C4-2B (cell line): Measurements from ENCODE around the gene TBC1D20.
A peak's percentile ranks its signal among the peaks of the same experiment; 100 is the strongest.

Experiments
- H3K27ac ChIP-seq: fragments of 450-650 bp; 2 replicates; pipeline ENCODE4 v1.5.1; 2017
- ZFX ChIP-seq: fragments of 450-650 bp; IDR thresholded peaks from 2 replicates; pipeline ENCODE4 v1.6.1; 2017
- TF ChIP-seq, protein P1 (sequence below): fragments of 450-650 bp; conservative IDR thresholded peaks from 2 replicates; pipeline ENCODE4 v1.5.1; 2017; ENCODE audit warnings: mild to moderate bottlenecking

TBC1D20 gene

DNA sequence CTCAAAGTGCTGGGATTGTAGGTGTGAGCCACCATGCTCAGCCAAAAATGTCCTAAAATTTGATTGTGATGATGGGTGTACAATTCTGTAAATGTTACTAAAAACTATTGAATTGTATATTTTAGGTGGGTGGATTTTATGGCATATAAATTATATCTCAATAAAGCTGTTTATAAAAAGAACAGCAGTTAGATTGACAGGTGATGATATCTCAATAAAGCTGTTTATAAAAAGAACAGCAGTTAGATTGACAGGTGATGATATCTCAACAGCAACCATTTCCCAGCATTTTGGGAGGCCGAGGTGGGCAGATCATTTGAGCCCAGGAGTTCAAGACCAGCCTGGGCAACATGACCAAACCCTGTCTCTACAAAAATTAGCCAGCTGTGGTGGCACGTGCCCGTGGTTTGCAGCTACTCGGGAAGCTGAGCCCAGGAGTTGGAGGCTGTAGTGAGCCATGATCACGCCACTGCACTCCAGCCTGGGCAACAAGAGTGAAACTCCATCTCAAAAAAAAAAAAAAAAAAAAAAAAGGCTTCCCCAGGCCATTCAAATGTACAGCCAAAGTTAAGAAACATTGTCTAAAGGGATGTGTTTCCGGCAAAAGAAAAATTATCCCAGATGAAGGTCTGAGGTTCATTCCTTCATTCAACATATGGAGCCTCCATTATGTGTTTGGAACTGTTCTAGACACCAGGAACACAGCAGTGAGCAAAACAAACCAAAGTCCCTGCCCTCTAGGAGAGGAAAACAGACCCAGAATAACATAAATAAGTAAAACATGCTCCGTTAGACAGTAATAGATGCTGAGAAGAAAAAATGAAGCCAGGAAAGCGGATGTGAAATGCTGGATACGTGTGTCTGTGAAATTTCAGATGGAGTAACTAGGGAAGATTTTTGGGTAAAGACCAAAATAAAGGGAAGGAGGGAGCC lies 55.9 kb downstream of the TBC1D20 start:
- H3K27ac ChIP-seq, result peak overlapping the region; percentile 97
- TF ChIP-seq, protein P1, sequence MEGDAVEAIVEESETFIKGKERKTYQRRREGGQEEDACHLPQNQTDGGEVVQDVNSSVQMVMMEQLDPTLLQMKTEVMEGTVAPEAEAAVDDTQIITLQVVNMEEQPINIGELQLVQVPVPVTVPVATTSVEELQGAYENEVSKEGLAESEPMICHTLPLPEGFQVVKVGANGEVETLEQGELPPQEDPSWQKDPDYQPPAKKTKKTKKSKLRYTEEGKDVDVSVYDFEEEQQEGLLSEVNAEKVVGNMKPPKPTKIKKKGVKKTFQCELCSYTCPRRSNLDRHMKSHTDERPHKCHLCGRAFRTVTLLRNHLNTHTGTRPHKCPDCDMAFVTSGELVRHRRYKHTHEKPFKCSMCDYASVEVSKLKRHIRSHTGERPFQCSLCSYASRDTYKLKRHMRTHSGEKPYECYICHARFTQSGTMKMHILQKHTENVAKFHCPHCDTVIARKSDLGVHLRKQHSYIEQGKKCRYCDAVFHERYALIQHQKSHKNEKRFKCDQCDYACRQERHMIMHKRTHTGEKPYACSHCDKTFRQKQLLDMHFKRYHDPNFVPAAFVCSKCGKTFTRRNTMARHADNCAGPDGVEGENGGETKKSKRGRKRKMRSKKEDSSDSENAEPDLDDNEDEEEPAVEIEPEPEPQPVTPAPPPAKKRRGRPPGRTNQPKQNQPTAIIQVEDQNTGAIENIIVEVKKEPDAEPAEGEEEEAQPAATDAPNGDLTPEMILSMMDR, result no peak
- no peak for TF ChIP-seq ZFX

DNA sequence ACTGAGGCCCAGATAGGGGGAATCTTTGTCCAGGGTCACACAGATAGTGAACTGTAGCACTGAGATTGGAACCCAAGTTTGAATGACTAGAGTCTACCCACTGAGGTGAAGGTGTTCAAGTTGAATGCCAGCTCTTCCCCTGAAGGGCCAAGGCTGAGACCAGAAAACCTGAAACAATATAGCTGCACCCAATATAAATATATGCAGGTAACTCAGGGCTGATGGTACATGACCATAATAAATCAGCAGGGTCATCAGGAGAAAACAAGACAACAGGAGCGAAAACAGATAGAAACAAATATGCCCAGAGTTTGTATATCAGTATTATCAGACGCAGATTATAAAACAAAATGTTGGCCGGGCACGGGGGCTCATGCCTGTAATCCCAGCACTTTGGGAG lies 58.2 kb downstream of the TBC1D20 start:
- no peak for TF ChIP-seq ZFX
- H3K27ac ChIP-seq, result no peak overlapping the region

DNA sequence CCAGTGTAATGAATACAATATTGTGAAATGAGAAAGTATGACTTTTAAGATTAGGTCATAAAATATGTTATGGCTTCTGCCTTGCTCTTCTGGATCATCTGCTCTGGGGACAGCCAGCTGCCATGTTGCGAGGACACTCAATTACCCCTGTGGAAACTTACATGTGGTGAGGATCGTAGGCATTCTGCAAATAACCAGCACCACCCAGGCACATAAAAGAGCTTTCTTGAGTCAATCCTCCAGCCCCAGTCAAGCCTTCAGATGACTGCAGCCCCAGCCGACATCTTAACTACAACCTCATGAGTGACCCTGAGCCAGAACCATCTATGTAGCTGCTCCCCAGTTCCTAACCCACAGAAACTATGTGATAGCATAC lies 58.8 kb downstream of the TBC1D20 start:
- TF ChIP-seq, protein P1, result no peak
- TF ChIP-seq ZFX, result no peak
- H3K27ac ChIP-seq, result no peak overlapping the region

DNA sequence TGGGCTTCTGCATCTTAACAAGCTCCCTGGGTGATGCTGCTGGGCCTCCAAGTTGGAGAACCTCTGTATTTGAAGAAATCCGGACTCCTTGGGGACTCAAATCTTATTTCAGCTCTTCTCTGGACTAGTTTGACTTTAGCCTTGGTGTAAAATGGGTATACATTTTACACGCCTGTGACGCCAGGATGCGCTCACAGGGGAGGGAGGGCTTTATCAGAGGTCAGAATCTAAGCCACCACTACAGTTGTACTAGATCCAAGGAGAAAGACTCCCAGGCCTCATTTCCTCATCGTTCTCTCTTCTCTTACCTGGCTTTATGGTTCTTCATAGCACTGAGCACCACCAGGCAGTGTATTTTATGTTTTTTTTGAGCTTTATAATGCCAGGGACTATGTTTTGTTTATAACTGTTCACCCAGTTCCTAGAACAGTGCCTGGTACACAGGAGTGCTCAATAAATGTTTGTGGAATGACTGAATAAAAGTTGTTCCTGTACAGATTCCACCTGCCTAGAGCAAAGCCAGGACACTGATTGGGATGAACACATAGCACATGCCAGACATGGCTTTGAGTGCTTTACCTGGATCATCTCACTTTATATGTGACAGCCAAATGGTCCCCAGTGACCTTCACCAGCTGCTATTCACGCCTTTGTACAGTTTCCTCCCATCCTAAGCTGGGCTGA lies 59.3 kb downstream of the TBC1D20 start:
- no peak overlapping the region for H3K27ac ChIP-seq
- TF ChIP-seq, protein P1, result no peak
- TF ChIP-seq ZFX, result no peak

DNA sequence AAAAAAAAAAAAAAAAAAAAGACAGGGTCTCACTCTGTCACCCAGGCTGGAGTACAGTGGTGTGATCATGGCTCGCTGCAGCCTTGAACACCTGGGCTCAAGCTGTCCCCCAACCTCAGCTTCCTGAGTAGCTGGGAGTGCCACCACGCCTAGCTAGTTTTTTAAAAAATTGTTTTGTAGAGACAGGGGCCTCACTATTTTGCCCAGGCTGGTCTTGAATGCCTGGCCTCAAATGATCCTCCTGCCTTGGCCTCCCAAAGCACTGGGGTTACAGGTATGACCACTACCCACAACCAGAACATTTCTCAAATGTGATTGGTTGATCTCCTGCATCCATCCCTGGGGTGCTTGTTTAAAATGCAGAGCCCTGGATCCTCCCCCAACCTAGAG lies 59.8 kb downstream of the TBC1D20 start:
- TF ChIP-seq, protein P1, result no peak
- TF ChIP-seq ZFX, result no peak
- H3K27ac ChIP-seq, result no peak overlapping the region

DNA sequence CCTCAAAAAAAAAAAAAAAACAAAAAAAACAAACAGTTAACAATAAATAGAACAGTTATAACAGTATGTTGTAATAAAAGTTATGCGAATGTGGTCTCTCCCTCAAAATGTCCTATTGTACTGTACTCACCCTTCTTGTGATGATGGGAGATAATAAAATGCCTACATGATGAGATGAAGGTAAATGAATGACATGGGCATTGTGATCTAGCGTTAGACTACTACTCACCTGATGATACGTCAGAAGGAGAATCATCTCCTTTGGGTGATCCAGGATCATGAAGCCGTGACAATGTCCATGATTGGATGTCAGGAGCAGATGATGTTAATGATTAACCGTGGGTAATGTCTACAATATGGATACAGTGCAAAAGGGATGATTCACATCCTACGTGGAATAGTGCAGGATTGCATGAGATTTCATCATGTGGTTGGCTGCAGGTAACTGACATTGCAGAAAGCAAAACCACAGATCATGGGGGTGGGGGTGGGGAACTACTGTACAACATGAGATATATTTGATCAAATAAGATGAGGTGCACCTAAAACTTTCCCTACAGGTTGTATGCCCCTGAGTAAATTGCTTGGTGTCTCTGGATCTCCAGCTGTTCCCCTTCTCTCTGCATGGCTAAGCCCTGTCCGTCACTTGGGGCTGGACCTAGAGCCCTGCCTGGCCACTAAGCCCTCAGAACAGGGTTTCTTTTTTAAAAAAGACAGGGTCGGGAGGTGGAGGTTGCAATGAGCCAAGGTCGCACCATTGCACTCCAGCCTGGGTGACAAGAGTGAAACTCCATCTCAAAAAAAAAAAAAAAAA lies 60.4 kb downstream of the TBC1D20 start:
- H3K27ac ChIP-seq, result no peak overlapping the region
- TF ChIP-seq ZFX, result no peak
- TF ChIP-seq, protein P1, result no peak

DNA sequence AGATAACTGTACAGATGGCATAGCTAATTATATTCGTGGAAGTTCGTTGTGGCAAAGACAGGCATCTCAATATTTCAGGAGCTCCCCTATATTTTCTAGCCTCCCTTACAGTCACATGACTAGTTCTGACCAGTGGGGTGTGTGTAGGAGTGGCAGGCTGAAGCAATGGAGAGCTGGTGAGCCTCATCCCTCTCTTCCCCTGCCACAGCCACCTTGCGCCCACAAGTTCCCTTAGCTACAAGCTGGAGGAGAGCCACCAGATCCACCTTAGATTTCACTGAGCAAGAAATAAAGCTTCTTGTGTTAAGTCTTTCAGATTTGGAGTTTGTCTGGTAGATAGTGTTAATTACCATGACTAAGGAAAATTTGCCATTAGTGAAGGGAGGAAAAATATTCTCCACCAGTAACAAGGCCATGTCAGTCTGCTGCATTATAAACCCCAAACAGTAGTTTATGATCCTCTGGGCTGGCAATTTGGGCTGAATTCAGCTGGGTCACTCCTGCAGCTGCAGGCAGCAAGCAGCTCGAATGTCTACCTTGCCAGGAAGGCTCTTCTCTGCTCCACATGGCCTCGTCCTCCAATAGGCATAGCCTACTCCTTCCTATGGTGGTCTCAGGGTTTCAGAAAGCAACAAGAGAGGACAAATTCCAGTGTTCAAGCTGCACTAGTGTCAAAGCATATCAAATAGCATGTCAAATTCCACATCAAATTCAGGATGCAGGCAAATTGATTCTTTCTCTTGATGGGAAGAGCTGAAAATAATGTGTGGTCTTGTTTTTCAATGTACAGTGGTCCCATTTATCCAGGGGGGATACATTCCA lies 61.7 kb downstream of the TBC1D20 start:
- no peak overlapping the region for H3K27ac ChIP-seq
- TF ChIP-seq, protein P1, result no peak
- no peak for TF ChIP-seq ZFX
